HCEC 1CT (cell line): ENCODE results near the gene GORASP2.
A peak's percentile ranks its signal among the peaks of the same experiment; 100 is the strongest.

Experiments
- DNase-seq: peaks from one replicate; pipeline ENCODE4 v3.0.0-alpha.2; 2017

Gene GORASP2

DNA sequence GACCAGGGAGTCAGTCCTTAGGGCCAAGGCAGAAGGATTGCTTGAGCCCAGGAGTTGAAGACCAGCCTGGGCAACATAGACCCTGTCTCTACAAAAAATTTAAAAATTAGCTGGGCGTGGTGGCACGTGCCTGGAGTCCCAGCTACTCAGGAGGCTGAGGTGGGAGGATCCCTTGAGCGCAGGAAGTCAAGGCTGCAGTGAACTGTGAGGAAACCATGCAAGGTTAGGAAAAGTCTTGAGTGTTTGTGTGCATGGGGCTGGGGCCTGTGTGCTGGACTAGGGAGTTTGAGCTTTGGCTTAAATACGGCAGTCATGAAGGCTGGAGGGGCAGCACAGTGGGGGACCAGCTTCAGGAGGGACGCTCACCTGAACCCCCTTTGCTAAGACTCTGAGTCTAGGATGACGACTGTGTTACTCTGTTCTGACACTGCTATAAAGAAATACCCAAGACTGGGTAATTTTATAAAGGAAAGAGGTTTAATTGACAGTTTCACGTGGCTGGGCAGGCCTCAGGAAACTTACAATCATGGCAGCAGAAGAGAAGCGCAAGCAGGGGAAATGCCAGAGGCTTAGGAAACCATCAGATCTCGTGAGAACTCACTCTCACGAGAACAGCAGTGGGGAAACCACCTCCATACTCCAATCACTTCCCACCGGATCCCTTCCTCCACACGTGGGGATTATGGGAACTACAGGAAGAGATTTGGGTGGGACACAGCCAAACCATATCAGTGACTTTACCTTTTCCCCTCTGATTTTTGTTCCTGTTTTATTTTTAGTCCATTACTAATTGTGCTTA is 39.4 kb downstream of the GORASP2 start:
- no peak for DNase-seq

DNA sequence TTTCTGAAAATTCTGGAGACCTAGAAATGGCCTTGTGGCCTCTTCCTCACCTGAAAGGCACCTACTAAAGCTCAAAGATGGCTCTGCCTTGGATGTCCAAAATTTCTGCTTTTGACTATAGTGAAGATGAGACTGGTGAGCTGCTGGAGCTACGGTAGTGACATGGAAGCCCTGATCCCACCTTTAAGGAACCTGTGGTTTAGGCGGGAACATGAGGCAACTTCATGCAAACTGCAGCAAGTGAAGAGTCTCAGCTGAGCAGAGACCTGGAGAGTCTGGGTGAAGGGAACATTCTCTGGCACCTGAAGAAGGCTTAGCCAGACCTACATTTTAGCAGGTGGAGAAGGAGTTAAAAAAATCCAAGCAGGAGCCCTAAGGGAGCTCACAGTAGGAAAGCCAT is 40.0 kb downstream of the GORASP2 start:
- no peak for DNase-seq

DNA sequence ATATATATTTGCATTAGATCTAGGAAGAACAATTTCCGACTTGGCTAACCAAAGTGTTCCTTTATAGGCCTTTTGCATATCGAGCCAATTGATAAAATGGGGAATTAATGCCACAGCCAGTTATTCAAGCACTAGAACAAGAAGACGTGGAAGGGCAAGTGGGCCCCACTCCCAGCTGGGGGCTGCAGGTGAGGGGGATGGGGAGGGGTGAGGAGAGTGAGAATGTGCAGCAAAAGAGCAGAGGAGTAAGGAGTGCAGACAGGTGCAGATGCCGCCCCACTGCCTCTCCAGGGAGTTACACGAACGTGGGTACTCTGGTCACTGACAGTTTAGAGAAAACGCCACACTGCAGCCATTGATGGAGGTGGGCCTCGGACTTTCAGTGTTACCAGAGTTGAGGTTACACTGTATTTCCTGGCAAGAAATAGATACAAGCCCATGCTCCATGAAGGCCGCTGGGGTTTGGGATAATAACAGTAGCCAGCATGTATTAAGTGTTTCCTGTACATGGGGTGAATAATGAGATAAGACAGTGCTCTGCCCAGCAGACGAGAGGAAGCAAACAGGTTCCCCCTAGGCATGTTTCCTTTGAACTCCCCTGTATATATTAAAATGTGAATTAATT is 40.9 kb downstream of the GORASP2 start:
- no peak for DNase-seq

DNA sequence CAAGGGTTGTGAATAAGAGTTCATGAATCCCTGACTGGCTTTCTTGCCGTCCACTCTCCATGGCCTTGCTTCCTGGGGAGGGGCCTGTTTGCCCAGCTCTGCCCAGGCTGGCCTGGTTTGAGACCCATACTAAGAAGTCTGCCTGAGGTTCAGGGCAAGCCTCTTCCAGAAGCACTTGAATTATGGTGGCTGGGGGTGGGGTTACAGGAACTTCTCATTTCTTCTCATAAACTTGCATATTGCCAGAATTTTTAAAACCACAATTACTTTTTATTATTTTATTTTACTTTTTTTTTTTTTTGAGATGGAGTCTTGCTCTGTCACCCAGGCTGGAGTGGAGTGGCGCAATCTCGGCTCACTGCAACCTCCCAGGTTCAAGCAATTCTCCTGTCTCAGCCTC is 42.0 kb downstream of the GORASP2 start:
- DNase-seq, result no peak

DNA sequence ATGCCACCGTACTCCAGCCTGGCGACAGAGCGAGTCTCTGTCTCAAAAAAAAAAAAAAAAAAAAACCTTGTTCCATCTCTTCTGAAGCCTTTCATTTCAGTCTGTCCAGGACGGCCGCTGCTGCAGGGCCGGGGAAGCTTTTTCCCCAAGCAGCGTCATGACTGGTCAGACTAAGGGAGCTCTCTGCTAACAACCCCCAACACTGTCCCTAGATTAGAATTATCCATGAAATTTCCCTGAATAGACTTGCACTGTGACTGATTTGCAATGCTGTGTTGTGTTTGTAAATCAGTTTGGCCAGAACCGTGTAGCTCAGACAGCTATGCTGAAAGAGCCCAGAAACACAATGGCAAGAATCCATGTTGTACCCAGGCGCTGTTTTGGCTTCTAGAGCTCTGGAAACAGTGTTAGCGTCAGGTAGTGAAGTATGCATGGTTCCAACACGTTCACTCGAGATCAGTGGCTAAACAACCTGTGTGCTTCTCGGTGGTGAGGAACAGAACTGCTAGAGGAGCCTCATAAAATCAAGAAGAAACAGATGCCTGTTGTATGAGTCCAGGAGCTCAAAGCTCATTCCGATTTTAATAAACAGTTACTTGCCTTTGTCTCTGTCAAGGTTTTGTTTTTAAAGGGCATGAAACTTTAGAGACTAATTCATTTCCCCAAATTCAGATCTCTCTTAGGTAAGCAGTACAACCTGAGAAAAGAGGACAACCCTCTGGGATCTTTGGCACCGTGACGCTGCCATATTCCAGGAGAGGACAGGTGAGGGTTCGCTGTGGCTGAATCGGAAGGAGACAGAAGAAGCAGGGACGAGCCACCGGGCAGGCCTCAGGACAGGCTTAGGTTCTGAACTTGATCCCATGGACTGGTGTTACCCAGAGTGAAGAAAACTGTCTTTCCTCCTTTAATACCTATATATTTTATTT is 43.5 kb downstream of the GORASP2 start:
- DNase-seq, result no peak

DNA sequence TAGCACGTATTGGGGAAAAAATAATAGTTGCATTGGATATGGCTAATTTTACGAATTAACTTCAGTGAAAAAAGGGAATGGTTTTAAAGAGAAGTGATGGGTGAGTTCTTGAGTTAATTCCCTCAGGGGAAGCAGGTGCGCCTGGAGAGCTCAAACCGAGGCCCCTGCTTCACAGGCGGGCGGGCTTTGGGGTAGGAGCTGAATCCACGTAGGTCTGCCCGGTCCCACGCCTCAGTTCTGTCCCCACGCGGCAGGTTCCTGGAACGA is 44.1 kb downstream of the GORASP2 start:
- DNase-seq, result no peak

DNA sequence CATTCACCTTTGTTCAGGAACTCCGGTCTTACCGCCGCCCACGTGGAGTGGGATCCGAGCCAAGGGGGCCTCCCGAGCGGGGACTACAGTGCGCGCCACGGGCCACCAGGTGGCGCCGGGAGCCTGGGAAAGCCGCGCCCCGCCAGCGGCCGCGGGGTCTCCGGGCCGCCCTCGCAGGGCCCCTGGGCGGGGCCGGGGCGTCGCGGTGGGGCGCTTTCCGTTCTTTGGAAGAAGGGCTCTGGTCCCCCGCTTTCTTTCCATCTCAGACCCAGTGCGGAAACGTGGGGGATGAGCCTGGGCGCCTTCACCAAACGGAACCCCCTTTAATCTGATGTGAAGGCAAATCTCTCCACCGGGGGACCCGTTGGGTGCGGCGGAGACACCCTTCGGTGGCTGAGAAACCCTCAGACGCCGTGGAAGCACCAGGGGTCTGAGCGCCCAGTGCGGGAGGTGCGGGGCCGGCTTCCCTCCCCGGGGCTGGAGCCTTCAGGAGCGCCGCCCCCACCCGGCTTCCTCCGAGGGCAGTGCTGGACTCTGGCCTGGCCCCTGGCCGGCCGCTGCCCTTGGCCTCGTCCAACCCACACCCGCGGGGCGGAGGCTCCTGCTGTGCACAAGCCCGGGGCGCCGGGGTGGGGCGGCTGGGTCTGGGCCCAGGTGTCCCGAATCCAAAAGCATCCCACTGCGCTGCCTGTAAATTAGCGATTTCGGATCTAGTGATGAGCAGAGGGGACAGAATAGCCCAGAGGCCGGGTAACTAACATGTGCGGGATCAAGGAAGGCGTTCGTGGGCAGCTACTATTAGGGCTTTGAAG is 44.6 kb downstream of the GORASP2 start:
- DNase-seq, result peak; percentile 70

DNA sequence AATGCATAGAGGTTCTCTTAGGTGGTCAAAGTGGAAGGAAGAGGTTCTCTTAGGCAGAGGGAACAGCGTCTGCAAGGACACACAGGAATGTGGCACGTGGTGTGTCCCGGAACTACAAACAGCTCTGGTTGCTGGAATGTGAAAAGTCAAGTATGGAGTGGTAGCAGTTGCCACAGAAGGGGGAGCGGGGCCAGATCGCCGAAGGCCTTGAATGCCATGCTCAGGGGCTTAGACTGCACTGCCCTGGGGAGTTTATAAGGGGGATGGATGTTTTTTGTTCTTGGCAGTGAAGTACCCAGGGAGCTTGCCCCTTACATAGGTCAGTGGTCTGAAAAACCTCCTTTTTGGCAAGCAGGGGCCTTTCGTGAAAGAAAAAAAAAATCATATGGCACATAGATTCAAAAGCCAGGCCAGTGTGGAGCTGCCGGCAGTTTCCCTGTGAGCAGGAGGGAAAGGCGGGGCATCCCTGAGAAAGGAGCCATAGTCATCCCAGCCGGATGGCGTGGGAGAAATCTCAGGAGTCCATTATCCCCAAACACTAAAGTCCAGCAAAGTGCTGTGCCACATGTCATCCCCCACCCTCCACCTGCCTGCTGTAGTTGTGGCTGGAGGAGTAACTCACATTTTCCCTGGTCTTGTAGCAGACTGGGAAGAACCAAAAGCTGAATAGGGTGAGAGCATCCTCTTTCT is 45.4 kb downstream of the GORASP2 start:
- DNase-seq, result peak; percentile 28

DNA sequence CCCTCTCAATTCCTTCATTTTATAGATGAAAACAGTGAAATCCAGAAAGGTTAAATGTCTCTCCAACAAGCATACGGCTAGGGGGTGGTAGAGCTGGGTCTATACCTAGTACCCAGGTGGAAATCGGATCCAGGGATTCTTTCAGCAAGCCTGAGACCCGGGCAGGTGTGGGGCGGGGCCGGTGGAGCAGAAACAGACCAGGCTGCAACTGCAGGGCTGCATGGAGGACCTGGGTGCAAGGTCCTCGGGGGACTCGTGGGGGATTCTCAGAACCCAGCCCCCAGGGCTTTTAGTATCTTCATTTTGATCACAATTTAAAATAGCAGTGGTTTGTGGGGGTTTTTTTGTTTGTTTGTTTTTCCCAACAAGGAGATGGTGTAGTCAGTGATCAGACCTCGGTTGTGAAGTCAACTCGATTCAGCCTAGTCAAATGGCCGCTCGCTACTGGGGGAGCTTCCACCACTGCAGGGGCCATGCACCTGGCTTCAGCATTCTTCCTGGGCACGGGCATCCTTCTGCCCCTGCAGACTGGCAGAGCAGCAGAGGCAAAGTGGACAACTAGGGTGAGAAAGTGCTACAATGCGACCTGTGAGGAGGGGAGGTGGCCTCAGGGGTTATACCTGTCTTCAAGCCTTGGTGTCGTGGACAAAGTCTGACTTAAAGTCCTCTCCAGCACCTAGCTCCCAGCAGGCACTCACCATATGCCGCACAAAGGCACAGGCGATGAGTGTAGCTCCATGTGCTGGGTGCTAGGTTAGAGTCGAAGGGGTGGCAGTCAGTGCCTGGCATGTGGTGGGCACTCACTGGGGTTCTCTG is 46.3 kb downstream of the GORASP2 start:
- no peak for DNase-seq

DNA sequence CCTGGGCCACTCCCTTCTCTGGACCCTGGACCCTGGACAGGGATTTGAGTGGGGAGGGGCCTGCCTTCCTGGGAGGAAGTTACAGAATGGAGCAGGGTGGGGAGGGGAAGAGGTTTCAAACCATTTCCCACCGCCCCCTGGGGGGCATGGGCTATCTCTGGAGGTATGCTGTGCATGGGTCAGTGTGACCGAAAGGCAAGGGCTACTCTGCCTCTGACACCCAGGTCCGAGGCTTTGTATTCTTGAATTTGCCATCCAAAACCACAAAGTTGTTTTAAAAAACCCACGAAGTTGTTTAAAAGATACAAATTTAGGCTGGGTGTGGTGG is 46.9 kb downstream of the GORASP2 start:
- no peak for DNase-seq

DNA sequence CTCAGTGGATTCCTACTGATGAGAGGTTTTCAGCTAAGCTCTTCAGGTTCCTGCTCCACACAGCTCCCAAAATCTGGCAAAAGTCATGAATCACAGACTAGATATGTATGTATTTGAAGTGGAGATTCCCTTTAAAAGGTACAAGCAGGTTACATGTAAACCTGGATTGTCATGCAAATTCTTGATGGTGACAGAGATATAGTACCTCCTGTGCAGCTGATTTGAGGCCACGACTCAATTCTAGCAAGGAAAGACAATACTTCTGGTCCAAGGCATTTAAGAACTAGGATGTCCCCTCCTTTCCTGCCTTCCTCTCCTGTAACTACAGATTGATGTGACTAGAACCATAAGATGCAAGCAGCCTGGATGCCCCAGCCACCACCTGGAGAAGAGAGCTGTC is 55.0 kb downstream of the GORASP2 start:
- no peak for DNase-seq

DNA sequence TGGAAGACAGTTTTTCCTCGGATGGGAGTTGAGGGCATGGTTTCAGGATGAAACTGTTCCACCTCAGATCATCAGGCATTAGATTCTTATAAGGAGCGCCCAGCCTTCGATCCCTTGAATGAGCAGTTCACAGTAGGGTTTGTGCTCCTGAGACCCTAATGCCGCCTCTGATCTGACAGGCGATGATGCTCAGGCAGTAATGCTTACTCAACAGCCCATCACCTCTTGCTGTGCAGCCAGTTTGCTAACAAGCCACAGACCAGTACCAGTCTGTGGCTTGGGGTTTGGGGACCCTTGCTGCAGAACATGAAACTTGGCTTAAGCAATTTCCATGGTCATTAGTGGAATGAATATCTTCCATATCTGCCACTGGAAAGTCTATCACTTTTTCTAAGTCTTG is 56.4 kb downstream of the GORASP2 start:
- no peak for DNase-seq

DNA sequence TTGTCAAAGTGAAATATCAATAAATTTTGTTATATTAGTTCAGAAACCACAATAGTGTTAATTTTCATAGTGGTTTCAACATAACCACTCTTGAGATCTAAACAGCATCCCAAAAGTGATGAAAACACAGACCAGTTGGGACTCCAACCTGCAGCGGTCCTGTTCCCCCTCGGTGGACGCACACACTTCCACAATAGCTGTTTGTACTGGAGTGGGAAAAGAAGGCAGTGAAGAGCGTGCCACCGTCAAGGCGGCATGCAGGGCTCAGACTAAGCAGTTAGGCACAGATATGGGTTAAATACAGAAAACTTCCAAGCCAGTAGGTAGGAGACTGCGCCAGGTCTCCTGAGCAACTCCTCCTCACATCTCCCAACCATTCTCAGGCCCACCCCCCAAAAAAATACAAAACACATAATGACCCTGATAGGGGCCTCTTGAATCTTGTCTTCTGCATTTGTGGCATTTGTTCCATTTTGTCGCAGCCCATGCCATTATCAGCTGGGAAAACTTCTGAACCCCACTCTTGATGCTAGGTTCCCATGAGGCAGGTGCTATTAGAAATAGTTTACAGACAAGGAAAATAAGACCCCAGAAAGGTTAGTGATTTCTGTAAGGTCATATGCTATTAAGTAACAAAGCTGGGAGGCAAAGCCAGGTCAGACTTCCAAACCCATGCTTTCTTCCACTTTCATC is 57.7 kb downstream of the GORASP2 start:
- no peak for DNase-seq

DNA sequence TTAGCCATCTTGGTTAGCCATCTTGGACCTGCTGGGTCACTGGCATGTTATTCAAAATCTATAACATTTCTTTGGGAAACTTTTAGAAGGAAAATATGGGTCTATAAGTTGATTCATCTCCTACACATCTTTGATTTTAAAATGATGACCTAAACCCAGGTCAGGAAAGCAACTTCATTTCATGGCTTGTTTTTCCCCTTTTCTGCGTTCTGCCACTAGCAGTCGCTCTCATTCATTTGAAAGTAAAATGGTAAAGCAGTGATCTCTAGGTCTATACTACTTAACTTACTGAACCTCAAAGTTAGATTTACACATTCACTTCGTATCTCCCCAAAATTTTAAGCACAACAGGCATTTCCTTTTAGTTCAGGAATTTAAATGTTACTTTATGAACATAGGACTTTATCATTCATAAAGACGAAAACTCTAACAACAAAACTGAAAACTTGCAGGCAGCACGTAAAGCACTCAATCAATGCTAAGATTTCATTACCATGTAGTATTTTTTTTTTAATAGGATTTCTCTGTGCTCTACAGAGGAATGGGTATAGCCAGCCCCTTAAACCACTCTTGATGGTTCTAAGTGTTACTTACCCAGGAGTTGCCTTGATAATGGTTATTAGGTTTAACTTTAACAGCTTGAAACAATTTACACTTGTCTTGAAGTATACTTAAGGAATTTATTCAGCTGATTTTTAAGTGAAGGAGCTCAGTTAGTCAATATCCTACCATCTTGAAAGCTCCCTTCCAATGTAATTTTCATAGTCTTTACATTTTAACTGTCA is 62.5 kb downstream of the GORASP2 start:
- no peak for DNase-seq

DNA sequence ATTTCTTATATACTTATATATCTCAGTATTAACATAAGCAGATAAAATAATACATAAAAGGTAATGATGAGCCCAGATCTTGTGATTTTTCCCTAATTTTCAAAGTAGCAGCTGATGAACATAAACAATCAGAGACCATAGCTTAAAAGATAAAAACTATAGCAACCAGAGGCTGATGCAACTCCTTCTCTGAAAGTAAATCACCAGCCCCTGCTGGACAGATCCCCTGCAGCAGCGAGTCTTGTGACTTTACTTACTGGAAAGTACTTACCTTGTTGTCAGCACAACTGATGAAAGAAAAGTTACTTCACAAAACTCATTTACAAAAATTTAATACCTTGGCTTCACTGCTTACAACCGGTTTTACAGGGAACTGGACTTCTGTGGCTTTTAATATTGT is 67.3 kb downstream of the GORASP2 start:
- DNase-seq, result no peak

DNA sequence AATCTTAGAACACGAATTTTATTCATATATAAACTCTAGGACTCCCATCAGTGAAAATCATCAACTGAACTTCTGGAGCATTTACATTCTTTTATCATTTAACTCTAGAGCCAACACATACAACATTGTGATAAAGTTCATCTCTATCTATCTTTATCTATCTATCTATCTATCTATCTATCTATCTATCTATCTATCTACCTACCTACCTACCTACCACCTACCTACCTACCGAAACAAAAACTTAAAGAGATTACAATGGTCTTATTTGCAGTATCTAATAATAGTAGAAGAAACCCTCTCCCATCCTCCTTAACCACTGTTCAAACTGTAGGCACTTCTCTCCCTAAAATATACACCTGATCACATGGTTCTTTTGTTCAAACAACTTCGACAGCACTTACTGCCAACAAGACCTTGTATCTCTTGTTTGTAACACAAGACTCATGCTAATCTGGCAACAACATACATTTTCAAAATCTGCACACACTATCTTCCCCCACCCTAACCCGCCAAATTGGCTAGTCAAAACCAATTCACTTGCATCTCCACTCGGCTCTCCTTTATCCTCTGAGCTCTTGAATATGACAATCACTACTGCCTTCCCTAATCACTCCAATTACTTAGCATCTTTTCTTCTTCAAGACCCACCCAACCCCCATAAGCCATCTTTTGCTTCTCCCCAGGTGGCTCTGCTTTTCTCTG is 69.0 kb downstream of the GORASP2 start:
- no peak for DNase-seq

DNA sequence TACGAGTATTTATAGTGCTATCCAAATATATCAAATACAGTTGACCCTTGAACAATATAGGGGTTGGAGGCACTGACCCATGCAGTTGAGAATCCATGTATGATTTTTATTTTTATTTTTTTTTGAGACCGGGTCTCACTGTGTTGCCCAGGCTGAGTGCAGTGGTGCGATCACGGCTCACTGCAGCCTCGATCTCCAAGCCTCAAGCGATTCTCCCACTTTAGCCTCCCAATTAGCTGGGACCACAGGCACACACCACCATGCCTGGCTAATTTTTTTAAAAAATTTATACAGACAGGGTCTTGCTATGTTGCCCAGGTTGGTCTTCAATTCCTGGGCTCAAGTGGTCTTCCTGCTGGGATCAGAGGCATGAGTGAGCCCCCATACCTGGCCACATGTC is 70.6 kb downstream of the GORASP2 start:
- no peak for DNase-seq

DNA sequence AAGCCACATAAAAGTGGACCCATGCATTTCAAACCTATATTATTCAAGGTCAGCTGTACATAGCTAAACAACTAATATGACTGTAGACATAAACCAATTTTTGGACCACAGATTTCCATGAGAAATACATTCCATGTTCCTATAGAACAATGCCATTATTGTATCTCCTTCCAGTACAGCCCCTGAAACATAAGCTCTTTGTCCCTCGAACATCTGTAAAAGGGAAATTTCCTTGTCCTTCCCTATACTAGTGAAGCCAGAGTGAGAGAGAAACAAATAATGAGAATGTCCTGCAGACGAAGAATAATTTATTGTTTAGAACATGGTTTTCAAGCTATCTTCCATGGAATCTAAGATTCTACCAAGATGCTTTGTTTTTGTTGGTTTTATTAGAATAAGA is 75.3 kb downstream of the GORASP2 start:
- DNase-seq, result no peak

DNA sequence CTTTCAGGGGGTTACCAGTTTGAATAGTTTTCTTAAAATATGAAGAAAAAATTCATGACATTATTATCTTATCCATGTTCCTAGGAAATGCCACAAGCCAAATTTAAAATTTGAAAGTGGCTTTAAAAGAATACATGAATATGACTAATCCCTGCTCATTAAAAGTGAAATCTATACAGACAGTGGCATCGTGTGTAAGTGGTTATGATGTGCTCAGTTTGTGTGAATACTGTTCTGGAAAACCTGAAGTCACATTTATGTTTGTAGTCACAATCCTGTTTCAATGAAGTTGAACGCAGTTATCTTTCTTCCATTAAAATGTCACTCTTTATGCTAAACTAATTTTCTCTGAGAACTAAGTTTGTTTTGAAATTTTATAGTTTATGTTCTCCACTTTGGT is 75.8 kb downstream of the GORASP2 start:
- DNase-seq, result no peak
